OCI-LY7 (cell line): ENCODE results near the gene SHC1.

Experiments
- EZH2phosphoT487 ChIP-seq: fragments of 200-600 bp; sonication (generic); IDR thresholded peaks from 2 replicates; pipeline ENCODE4 v1.6.1; 2018; ENCODE audit warnings: low read depth, borderline replicate concordance, mild to moderate bottlenecking, mixed run types, antibody characterized with exemption, low read length, moderate library complexity, mixed read lengths
- TF ChIP-seq, protein P1 (sequence below): fragments of 200-600 bp; sonication (generic); conservative IDR thresholded peaks from 2 replicates; pipeline ENCODE4 v1.5.1; 2014; ENCODE audit warnings: mild to moderate bottlenecking, antibody characterized with exemption, low read length, moderate library complexity, mixed read lengths

DNA sequence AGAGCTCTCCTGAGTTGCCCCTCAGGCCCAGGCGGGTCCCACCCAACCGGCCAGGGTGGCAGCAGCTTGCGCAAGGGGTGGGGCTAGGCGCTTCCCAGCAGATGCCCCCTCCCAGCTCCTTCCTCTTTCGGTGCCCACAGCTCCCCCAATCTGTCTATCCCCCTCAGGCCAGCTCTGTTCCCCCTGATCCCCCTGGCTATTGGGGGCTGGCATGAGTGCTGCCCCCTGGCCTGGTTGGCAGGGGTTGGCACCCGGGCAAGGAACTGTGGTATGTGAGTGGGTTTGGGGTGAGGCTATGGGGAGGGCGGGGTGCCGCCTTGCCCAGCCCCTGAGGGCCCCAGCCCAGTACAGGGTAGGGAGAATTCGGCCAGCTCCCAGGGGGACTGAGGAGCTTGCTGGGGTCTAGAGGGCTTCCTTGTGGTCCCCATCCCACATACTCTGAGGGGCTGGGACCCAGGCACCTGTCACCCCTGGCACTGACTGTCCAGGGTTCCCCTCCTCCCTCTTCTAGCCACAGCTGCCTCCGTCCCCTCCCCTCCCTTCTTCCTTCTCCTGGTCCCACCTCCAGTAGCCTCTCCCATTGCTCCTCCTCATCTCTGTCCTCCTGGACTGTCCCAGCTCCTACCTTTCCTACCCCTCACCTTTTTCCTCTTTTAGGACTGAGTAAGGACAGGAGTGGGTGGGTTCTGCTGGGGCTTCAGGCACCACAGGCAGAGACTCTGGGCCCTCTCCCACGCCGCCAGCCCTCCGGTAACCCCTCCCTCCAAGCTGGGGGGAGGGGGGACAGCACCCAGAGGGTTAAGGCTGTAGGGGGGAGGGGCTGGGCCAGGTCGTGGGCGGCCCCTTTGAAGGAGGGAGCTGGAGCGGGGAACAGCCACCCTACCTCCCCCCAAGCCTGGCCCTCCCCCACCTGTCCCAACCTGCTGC lies 37.7 kb upstream of the SHC1 start:
- TF ChIP-seq EZH2phosphoT487: no peak
- TF ChIP-seq, protein P1, sequence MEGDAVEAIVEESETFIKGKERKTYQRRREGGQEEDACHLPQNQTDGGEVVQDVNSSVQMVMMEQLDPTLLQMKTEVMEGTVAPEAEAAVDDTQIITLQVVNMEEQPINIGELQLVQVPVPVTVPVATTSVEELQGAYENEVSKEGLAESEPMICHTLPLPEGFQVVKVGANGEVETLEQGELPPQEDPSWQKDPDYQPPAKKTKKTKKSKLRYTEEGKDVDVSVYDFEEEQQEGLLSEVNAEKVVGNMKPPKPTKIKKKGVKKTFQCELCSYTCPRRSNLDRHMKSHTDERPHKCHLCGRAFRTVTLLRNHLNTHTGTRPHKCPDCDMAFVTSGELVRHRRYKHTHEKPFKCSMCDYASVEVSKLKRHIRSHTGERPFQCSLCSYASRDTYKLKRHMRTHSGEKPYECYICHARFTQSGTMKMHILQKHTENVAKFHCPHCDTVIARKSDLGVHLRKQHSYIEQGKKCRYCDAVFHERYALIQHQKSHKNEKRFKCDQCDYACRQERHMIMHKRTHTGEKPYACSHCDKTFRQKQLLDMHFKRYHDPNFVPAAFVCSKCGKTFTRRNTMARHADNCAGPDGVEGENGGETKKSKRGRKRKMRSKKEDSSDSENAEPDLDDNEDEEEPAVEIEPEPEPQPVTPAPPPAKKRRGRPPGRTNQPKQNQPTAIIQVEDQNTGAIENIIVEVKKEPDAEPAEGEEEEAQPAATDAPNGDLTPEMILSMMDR: no peak
